ENCODE measurements around the gene CCDC33.

DNA sequence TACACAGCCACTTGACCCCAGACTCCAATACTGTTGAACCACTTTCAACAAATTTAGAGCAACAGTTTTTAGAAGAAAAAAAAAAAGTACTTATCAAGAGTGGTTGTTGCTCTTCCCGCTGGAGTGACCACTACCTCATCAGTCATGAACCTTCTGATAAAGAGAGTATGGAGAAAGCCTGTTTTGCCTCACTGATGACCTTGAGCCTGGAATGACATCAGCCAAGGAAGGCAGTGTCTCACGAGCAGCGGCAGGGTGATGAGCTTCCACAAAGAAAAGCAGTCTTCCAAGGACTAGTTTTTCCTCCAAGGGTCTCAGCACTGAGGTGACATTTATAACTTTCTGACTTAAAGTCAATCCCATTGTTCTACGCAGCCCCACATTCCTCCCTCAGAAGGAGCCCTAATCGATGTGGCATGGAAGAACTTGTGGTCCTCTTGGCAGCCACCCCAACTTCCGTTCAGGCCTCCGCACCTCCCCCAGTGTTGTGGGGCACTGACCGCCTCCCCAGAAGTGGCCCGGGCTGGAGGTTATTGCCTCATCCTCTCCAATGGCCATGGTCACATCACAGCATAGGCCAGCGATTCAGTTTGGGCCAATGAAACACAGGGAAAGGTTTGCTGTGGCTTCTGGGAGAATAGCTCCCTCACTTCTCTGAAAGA, 133.1 kb downstream of the CCDC33 start:
- no peak for TF ChIP-seq POLR2AphosphoS5 (IDR thresholded peaks at IDR 0.05; ENCODE audit: low read depth, low read length)
- TF ChIP-seq, protein P1, sequence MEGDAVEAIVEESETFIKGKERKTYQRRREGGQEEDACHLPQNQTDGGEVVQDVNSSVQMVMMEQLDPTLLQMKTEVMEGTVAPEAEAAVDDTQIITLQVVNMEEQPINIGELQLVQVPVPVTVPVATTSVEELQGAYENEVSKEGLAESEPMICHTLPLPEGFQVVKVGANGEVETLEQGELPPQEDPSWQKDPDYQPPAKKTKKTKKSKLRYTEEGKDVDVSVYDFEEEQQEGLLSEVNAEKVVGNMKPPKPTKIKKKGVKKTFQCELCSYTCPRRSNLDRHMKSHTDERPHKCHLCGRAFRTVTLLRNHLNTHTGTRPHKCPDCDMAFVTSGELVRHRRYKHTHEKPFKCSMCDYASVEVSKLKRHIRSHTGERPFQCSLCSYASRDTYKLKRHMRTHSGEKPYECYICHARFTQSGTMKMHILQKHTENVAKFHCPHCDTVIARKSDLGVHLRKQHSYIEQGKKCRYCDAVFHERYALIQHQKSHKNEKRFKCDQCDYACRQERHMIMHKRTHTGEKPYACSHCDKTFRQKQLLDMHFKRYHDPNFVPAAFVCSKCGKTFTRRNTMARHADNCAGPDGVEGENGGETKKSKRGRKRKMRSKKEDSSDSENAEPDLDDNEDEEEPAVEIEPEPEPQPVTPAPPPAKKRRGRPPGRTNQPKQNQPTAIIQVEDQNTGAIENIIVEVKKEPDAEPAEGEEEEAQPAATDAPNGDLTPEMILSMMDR (IDR thresholded peaks at IDR 0.05): no peak
- TF ChIP-seq, protein P2, sequence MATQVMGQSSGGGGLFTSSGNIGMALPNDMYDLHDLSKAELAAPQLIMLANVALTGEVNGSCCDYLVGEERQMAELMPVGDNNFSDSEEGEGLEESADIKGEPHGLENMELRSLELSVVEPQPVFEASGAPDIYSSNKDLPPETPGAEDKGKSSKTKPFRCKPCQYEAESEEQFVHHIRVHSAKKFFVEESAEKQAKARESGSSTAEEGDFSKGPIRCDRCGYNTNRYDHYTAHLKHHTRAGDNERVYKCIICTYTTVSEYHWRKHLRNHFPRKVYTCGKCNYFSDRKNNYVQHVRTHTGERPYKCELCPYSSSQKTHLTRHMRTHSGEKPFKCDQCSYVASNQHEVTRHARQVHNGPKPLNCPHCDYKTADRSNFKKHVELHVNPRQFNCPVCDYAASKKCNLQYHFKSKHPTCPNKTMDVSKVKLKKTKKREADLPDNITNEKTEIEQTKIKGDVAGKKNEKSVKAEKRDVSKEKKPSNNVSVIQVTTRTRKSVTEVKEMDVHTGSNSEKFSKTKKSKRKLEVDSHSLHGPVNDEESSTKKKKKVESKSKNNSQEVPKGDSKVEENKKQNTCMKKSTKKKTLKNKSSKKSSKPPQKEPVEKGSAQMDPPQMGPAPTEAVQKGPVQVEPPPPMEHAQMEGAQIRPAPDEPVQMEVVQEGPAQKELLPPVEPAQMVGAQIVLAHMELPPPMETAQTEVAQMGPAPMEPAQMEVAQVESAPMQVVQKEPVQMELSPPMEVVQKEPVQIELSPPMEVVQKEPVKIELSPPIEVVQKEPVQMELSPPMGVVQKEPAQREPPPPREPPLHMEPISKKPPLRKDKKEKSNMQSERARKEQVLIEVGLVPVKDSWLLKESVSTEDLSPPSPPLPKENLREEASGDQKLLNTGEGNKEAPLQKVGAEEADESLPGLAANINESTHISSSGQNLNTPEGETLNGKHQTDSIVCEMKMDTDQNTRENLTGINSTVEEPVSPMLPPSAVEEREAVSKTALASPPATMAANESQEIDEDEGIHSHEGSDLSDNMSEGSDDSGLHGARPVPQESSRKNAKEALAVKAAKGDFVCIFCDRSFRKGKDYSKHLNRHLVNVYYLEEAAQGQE (IDR thresholded peaks at IDR 0.05; ENCODE audit: insufficient read depth in 1 of 2, low read depth in 2 of 2, low read length in 1 of 2): no peak
- TF ChIP-seq TCF7L2 (IDR thresholded peaks at IDR 0.05; ENCODE audit: low read depth, low read length): no peak

Measured in Panc1 (cell line).